ENCODE data around the gene KSR1. TPM values are rescaled to one million over a fixed set of nuclear protein-coding genes. Genes with fewer than 3 reads are reported as not detected.

The KSR1 gene
- total and polyA plus RNA-seq, 2 of the 4 experiments (the other 2 are of a cell fraction): 12.5 to 21.9 TPM

DNA sequence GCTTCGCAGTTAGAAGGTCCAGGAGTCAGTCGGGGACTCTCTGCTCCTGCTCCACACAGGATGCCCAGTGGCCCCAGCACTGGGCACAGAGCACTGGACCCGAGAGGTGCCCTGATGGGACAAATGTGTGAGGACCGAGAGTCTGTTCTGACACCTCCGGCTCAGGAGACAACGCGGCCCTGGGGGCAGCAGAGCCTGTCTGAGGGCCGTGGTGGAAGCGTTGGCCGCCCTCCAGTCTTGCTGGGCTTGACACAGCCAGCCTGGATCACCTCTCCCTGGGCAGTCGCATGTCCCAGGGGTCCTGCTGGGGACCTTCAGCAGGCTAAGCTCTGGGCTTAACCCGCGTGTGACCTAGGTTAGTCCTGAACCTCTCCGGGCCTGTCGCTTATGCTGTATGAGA, 197.9 kb downstream of the KSR1 start:
- no peak overlapping the region for H4K5ac ChIP-seq (ENCODE audit: low read depth, low read length)
- TF ChIP-seq, protein P1, sequence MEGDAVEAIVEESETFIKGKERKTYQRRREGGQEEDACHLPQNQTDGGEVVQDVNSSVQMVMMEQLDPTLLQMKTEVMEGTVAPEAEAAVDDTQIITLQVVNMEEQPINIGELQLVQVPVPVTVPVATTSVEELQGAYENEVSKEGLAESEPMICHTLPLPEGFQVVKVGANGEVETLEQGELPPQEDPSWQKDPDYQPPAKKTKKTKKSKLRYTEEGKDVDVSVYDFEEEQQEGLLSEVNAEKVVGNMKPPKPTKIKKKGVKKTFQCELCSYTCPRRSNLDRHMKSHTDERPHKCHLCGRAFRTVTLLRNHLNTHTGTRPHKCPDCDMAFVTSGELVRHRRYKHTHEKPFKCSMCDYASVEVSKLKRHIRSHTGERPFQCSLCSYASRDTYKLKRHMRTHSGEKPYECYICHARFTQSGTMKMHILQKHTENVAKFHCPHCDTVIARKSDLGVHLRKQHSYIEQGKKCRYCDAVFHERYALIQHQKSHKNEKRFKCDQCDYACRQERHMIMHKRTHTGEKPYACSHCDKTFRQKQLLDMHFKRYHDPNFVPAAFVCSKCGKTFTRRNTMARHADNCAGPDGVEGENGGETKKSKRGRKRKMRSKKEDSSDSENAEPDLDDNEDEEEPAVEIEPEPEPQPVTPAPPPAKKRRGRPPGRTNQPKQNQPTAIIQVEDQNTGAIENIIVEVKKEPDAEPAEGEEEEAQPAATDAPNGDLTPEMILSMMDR (conservative IDR thresholded peaks at IDR 0.05; ENCODE audit: low read depth, low read length): no peak
- TF ChIP-seq RCOR1 (IDR thresholded peaks at IDR 0.05; ENCODE audit: insufficient replicate concordance, low read length) (no peak), CEBPB (IDR thresholded peaks at IDR 0.05; ENCODE audit: low read depth, low read length) (no peak), MAZ (IDR thresholded peaks at IDR 0.05; ENCODE audit: borderline replicate concordance, low read depth, low read length) (no peak), BHLHE40 (IDR thresholded peaks at IDR 0.05; ENCODE audit: low read depth, low read length) (no peak), NFE2L2 (IDR thresholded peaks at IDR 0.05; ENCODE audit: low read depth, low read length) (no peak), FOS (IDR thresholded peaks at IDR 0.05; ENCODE audit: low read depth, low read length) (no peak)
- H3K56ac ChIP-seq (ENCODE audit: extremely low read depth, insufficient read depth, low read length): no peak overlapping the region
- 89% methylated on average over 5 of the region's 15 CpGs; no CpG with 5 or more reads in 1 of the 2 experiments for WGBS, 2 experiments (ENCODE audit: extremely low coverage in 2 of 2, insufficient read length in 1 of 2)
- CTCF ChIA-PET: interaction anchor here (0.6 to 1.9 kb wide), 8 partner anchors 49 to 983 kb away, joined by 3 to 10 read pairs (median 4); no protein-coding TSS in a partner anchor
- H2BK5ac ChIP-seq (ENCODE audit: low read depth, low read length, poor library complexity, severe bottlenecking): no peak overlapping the region
- in situ Hi-C loops (cut with MboI; ENCODE audit: low sequenced_read_pairs): loop anchor here (10.0 kb wide), 1 partner anchor 231 kb away; no protein-coding TSS in a partner anchor
- H3K4me2 ChIP-seq (ENCODE audit: low read depth, low read length): no peak overlapping the region
- H2AFZ ChIP-seq (replicated peaks; ENCODE audit: low read length, poor library complexity): no peak overlapping the region
- H3K9me1 ChIP-seq (ENCODE audit: insufficient read depth, low read length): no peaks in the 10 kb centered on the region; the same call in 1 of the 2 replicates
- POLR2A ChIA-PET (ENCODE audit: unreplicated experiment): no interaction called here
- H3K18ac ChIP-seq (ENCODE audit: low read depth, low read length): no peak overlapping the region
- H2BK120ac ChIP-seq (ENCODE audit: low read depth, low read length): no peak overlapping the region
- H4K20me1 ChIP-seq (ENCODE audit: insufficient read depth, low read length): no peaks in the 10 kb centered on the region; the same call in 1 of the 2 replicates
- dilution Hi-C loops (cut with HindIII; ENCODE audit: low sequenced_read_pairs, unreplicated experiment): no loop called here
- H3K79me1 ChIP-seq (ENCODE audit: low read depth in 1 of 2, low read length in 2 of 2): no peaks in the 10 kb centered on the region
- no TSS peak for BruUV-seq (replicated peaks)
- no peak overlapping the region for H4K91ac ChIP-seq (ENCODE audit: insufficient read depth, low read depth, low read length)
- no peak for ATAC-seq (ENCODE audit: low read depth)
- no peak overlapping the region for H4K8ac ChIP-seq (ENCODE audit: low read depth in 2 of 2, low read length in 2 of 2)
- intact Hi-C loops (cut with micrococcal nuclease): loop anchor here (1.0 to 5.0 kb wide), 3 partner anchors 102 to 417 kb away; no protein-coding TSS in a partner anchor
- no peaks in the 10 kb centered on the region for H3K9me3 ChIP-seq (ENCODE audit: control insufficient read depth, insufficient read depth, low read length)
- no peak overlapping the region for H3K4me3 ChIP-seq (ENCODE audit: insufficient read depth, low read depth, low read length)
- H2AK5ac ChIP-seq (ENCODE audit: low read depth, low read length): no peak overlapping the region
- no peak overlapping the region for H3K4ac ChIP-seq (ENCODE audit: low read depth, low read length)
- H2BK15ac ChIP-seq (ENCODE audit: low read depth, low read length): no peak overlapping the region
- H3K9ac ChIP-seq (ENCODE audit: low read depth, low read length): no peak overlapping the region
- no peak for DNase-seq
- H3K27me3 ChIP-seq (ENCODE audit: control insufficient read depth, insufficient read depth, low read length): peaks cover 2% of the 10 kb centered on the region; the same call in 1 of the 2 replicates
- H3K23ac ChIP-seq (ENCODE audit: low read depth, low read length): no peak overlapping the region
- H2AK9ac ChIP-seq (replicated peaks; ENCODE audit: low read depth, low read length, poor library complexity): no peak overlapping the region
- H3K27ac ChIP-seq (ENCODE audit: insufficient read depth, low read length): no peak overlapping the region
- no peak overlapping the region for H2BK20ac ChIP-seq (ENCODE audit: low read depth, low read length)
- no peaks in the 10 kb centered on the region for H3K36me3 ChIP-seq (ENCODE audit: control insufficient read depth, insufficient read depth, low read length)
- H3K14ac ChIP-seq (replicated peaks; ENCODE audit: low read depth, low read length): no peak overlapping the region
- no peaks in the 10 kb centered on the region for H3K4me1 ChIP-seq (ENCODE audit: control insufficient read depth, insufficient read depth, low read length)
